HepG2 (cell line): ENCODE data around the gene CXorf49. TPM values are rescaled to one million over a fixed set of nuclear protein-coding genes. Genes with fewer than 3 reads are reported as not detected.

Source experiments
- ATAC-seq: fragments of 200-7000 bp; cut with Tn5 transposase; 3 replicates; pipeline ENCODE4 v1.9.1; 2020; ENCODE audit warnings: mild to moderate bottlenecking, moderate library complexity
- BruUV-seq: library from RNA; stranded (reverse); fragments of 400-500 nt; replicated peaks from 2 replicates; lab custom pipeline; 2021; lab: Mats Ljungman, UMichigan
- CTCF ChIA-PET: fragments of 300-600 bp; formaldehyde crosslinking; extraction: SDS; loops from one replicate; lab custom pipeline; 2021; ENCODE audit warnings: low total read pairs, inconsistent platforms, low intra/inter-chr PET ratio; lab: Yijun Ruan, JAX
- POLR2A ChIA-PET: fragments of 350-600 bp; sonication (Branson Sonifier 250); formaldehyde crosslinking; loops from one replicate; lab custom pipeline; 2020; ENCODE audit warnings: antibody characterized with exemption, inconsistent platforms; lab: Yijun Ruan, JAX
- DNase-seq: peaks from one replicate; pipeline ENCODE4 v3.0.0-alpha.2; 2015; ENCODE audit warnings: low spot score
- FAIRE-seq: peaks from 3 replicates; lab custom pipeline; 2011; peaks lifted over from hg19 to GRCh38; lab: Jason Lieb, UNC
- H2AFZ ChIP-seq: one replicate; pipeline ENCODE4 v1.6.1; 2011; ENCODE audit warnings: low read length, inconsistent platforms
- H3K27ac ChIP-seq: fragments of 300-600 bp; 3 replicates; pipeline ENCODE4 v1.8.0; 2011; ENCODE audit warnings: mixed run types, mild to moderate bottlenecking, mixed read lengths, low read length, inconsistent platforms; ENCODE audit not compliant: insufficient read depth; ENCODE audit errors: extremely low read length
- H3K27me3 ChIP-seq, 2 experiments: fragments of 200-600 bp in 1 of 2; 2 replicates in 1 of 2; 3 replicates in 1 of 2; pipeline versions ENCODE4 v1.6.0 to v1.8.0; 2011; ENCODE audit warnings: low read length in 2 of 2, mild to moderate bottlenecking in 2 of 2, moderate library complexity in 2 of 2, inconsistent platforms in 1 of 2; ENCODE audit not compliant: insufficient read depth in 2 of 2, control insufficient read depth in 1 of 2
- H3K36me3 ChIP-seq, 2 experiments: fragments of 200-600 bp in 1 of 2; replicated peaks in 1 of 2; 2 replicates in 1 of 2; 3 replicates in 1 of 2; pipeline versions ENCODE4 v1.5.1 to v1.8.0; 2011; ENCODE audit warnings: low read length in 2 of 2, inconsistent platforms in 1 of 2; ENCODE audit not compliant: insufficient read depth in 2 of 2, control insufficient read depth in 1 of 2
- H3K4me1 ChIP-seq: 2 replicates; pipeline ENCODE4 v1.5.1; 2012; ENCODE audit warnings: low read length, inconsistent platforms; ENCODE audit not compliant: insufficient read depth
- H3K4me2 ChIP-seq: 2 replicates; pipeline ENCODE4 v1.6.0; 2011; ENCODE audit warnings: low read depth, low read length, inconsistent platforms
- H3K4me3 ChIP-seq, 3 experiments: fragments of 200-600 bp in 1 of 3; sonication (generic), shearing (Covaris generic) in 1 of 3; replicated peaks in 1 of 3; 2 replicates each; pipeline ENCODE4 v1.5.1; 2011 to 2016; ENCODE audit warnings: low read length in 3 of 3, inconsistent platforms in 2 of 3, low read depth in 2 of 3, mild to moderate bottlenecking in 2 of 3, control low read depth in 1 of 3, mixed read lengths in 1 of 3; ENCODE audit not compliant: insufficient read depth in 1 of 3
- H3K79me2 ChIP-seq: one replicate; pipeline ENCODE4 v1.6.1; 2011; ENCODE audit warnings: low read length, inconsistent platforms; ENCODE audit not compliant: insufficient read depth
- H3K9ac ChIP-seq: 2 replicates; pipeline ENCODE4 v1.6.0; 2011; ENCODE audit warnings: mild to moderate bottlenecking, low read depth, low read length, inconsistent platforms; ENCODE audit not compliant: insufficient read depth
- H3K9me3 ChIP-seq: 2 replicates; pipeline ENCODE4 v1.5.1; 2012; ENCODE audit warnings: mild to moderate bottlenecking, low read length
- H4K20me1 ChIP-seq: 2 replicates; pipeline ENCODE4 v1.6.0; 2011; ENCODE audit warnings: inconsistent platforms, mild to moderate bottlenecking, low read length, moderate library complexity; ENCODE audit not compliant: insufficient read depth
- BHLHE40 ChIP-seq: IDR thresholded peaks from 2 replicates; pipeline ENCODE4 v1.6.1; 2011; ENCODE audit warnings: low read length, improper control_type of control experiment
- CEBPB ChIP-seq: IDR thresholded peaks from 2 replicates; pipeline ENCODE4 v1.6.1; 2011; ENCODE audit warnings: low read depth, low read length, improper control_type of control experiment, borderline replicate concordance
- CHCHD3 ChIP-seq: sonication (generic); formaldehyde crosslinking; IDR thresholded peaks from 2 replicates; pipeline ENCODE4 v1.8.0; 2022; ENCODE audit warnings: mild to moderate bottlenecking, missing genetic modification reagents, moderate library complexity
- DDIT3 ChIP-seq: sonication (generic); formaldehyde crosslinking; IDR thresholded peaks from 2 replicates; pipeline ENCODE4 v1.4.0; 2020; ENCODE audit warnings: mild to moderate bottlenecking, missing genetic modification reagents
- HINFP ChIP-seq: sonication (generic); formaldehyde crosslinking; IDR thresholded peaks from 2 replicates; pipeline ENCODE4 v1.4.0; 2020; ENCODE audit warnings: low read depth, mild to moderate bottlenecking, missing genetic modification reagents
- MED13 ChIP-seq: sonication (generic); formaldehyde crosslinking; IDR thresholded peaks from 2 replicates; pipeline ENCODE4 v1.5.0; 2020; ENCODE audit warnings: missing genetic modification reagents
- NBN ChIP-seq: fragments of 450-650 bp; conservative IDR thresholded peaks from 2 replicates; pipeline ENCODE4 v1.6.1; 2017
- NR2C2 ChIP-seq: sonication (generic); formaldehyde crosslinking; IDR thresholded peaks from 2 replicates; pipeline ENCODE4 v1.4.0; 2020; ENCODE audit warnings: missing genetic modification reagents, mild to moderate bottlenecking, moderate library complexity, borderline replicate concordance
- SMAD3 ChIP-seq: sonication (generic); formaldehyde crosslinking; IDR thresholded peaks from 2 replicates; pipeline ENCODE4 v1.4.0; 2020; ENCODE audit warnings: missing genetic modification reagents
- TRIM22 ChIP-seq: fragments of 450-650 bp; IDR thresholded peaks from 2 replicates; pipeline ENCODE4 v1.6.1; 2017
- ZNF672 ChIP-seq: sonication (generic); formaldehyde crosslinking; IDR thresholded peaks from 2 replicates; pipeline ENCODE4 v1.8.1; 2022; ENCODE audit warnings: missing genetic modification reagents
- ZNF800 ChIP-seq: sonication (generic); formaldehyde crosslinking; IDR thresholded peaks from 2 replicates; pipeline ENCODE4 v1.4.0; 2020; ENCODE audit warnings: missing genetic modification reagents
- WGBS: methylation state at CpG from one replicate; pipeline ENCODE4 v1.1.6; 2017; ENCODE audit warnings: low lambda C conversion rate; 5-methylcytosine and 5-hydroxymethylcytosine counted together
- in situ Hi-C: cut with HindIII; loops from 2 replicates; pipeline ENCODE4 v1.10.0; 2017; ENCODE audit warnings: low pct_unique_long_range_greater_than_20kb; ENCODE audit not compliant: extremely low pct_ligation_motif_present
- intact Hi-C: fragments of 100-400 bp; cut with micrococcal nuclease; formaldehyde crosslinking; loops from one replicate; pipeline ENCODE4 v1.10.0; 2022; ENCODE audit not compliant: unreplicated experiment
- polyA plus RNA-seq, 8 experiments: library from polyadenylated mRNA; depleted of rRNA in 3 of 8; stranded (reverse) in 7 of 8; unstranded in 1 of 8; fragments of >200 nt; fragmentation: Illumina TruSeq in 4 of 8; extraction: Trizol in 4 of 8; gene quantifications; 2 replicates each; pipeline versions ENCODE4 v1.2.1 to v1.2.3, GENCODE V29; 2011 to 2016; ENCODE audit warnings: low read depth in 4 of 8, missing spikeins in 1 of 8, mixed read lengths in 1 of 8; ENCODE audit not compliant: insufficient read depth in 1 of 8
- total RNA-seq, 5 experiments: library from RNA; depleted of rRNA; stranded (reverse); fragments of >200 nt; fragmentation: Illumina TruSeq; extraction: Trizol; gene quantifications; 2 replicates each; pipeline ENCODE4 v1.2.3, GENCODE V29; 2016; ENCODE audit warnings: low read depth in 1 of 5

CXorf49 gene
- total and polyA plus RNA-seq, 2 of the 13 experiments (the other 11 are each of a cell fraction or from before 2014, with no cell fraction given), result not detected

GRCh38 chrX:71665747-71666146, 52.3 kb downstream of the CXorf49 start:
- Histone ChIP-seq H3K79me2 (no peaks in the 10 kb centered on the region), H3K9ac (no peak overlapping the region), H4K20me1 (no peaks in the 10 kb centered on the region), H3K36me3 (no peaks in the 10 kb centered on the region), H3K4me1 (no peaks in the 10 kb centered on the region), H3K9me3 (no peaks in the 10 kb centered on the region), H3K27ac (no peak overlapping the region), H3K4me2 (no peak overlapping the region), H2AFZ (no peak overlapping the region), H3K27me3 (no peaks in the 10 kb centered on the region), H3K4me3 (no peak overlapping the region)
- FAIRE-seq, result no peak
- ATAC-seq, result no peak
- TF ChIP-seq BHLHE40 (no peak), CEBPB (no peak), ZNF672 (CRISPR knock-in tag) (no peak), DDIT3 (no peak), MED13 (CRISPR knock-in tag) (no peak), NR2C2 (no peak), ZNF800 (CRISPR knock-in tag) (no peak), TRIM22 (no peak), NBN (no peak), SMAD3 (CRISPR knock-in tag) (no peak), HINFP (CRISPR knock-in tag) (no peak), CHCHD3 (CRISPR knock-in tag) (no peak)
- WGBS, result no CpG with 5 or more reads among the region's 10 CpGs
- no TSS peak for BruUV-seq
- intact Hi-C loops (no loop called here), in situ Hi-C loops (no loop called here)
- ChIA-PET POLR2A (no interaction called here), CTCF (no interaction called here)
- DNase-seq, result no peak
